NK-92 (cell line): ENCODE results near the gene GIMAP5.

Experiments
- DNase-seq: peaks from one replicate; lab custom pipeline; 2025; ENCODE audit not compliant: unreplicated experiment; lab: John Stamatoyannopoulos, UW

Gene GIMAP5

DNA sequence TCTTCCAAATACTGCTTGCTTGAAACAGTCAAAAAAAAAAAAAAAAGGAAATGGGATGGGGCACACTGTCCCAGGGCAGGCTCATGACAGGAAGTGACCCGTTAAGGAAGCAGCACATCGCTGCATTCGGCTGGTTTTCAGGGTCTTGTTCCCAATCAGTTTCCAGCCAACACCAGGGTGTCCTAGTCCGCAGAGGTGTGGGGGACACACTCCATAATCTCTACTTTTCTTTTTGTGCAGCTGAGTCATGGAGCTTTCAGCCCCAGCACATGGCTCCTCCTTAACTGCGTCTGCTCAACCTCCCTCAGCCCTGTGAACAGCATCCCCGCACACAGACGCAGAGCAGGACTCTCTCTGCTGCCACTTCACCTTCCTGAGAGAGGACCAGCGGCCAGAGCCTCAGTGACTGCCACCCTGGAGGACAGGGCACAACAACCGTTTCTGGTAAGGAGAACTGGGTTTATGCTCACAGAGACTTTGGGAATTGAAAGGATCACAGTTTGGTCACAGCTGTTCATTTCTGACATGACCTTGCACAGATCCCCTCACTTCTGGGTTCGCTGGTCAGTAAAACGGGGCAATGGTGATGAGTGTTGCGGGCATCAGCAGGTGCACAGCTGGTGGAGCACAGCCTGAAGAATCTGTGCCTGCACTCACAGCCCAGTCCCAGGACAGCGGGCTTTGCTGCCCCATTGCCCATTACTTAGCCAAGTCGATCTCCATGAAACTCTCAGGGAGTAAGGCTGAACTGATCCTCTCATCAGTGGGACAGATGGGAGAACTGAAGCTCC, at the start of gene GIMAP5:
Gene GIMAP5, plus strand, starts transcription at position 154 of the 791 bp plus-strand sequence. CDS start 3,467 bp downstream, outside the sequence.
- no peak for DNase-seq

DNA sequence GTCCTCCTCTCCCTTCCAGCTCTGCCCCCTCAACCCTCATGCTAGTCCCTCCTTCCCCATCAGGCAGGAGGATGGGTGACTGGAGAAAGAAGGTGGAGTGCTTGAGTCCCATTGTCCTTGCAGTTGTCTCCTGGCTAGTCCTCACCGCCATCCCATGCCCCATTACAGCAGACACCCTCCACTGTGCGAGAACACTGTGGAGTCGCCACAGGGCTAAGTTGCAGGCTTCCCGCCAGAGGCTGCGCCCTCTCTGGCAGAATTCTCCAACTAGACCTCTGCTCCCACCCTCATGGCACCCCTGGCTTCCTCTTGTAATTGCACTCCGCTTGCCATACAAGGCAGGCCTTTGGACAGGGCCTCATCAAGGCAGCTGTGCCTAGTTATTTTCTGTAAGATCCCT, 48.6 kb upstream of the GIMAP5 start:
- no peak for DNase-seq

DNA sequence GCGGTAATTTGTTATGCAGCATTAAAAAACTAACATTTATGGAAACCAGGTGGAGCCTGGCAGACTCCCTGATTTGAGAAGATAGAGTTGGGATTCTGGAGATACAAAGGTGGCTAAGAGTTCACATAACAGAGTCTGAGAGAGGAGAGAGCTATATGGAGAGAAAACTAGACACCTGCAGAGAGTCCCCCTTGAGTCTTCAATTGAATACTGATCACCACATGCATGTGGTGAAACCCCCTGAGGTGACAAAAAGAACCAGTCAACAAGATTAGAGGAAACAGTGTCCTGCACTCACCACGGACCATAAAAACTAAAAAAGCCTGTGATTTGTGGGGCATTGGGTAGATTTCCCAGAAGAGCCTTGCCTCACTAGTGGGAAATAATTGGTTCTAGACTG, 41.6 kb upstream of the GIMAP5 start:
- no peak for DNase-seq

DNA sequence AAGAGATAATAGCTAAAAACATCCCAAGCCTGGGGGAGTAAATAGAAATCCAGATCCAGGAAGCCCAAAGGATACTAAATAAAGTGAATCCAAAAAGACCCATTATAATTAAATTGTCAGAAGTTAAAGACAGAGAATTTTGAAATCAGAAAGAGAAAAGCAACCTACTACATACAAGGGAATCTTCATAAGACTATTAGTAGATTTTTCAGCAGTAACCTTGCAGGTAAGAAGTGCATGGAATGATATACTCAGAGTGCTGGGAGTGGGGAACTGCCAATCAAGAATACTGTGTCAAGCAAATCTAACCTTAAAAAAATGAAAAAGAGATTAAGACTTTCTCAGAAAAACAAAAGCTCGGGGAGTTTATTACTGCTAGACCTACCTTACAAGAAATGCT, 34.0 kb upstream of the GIMAP5 start:
- no peak for DNase-seq

DNA sequence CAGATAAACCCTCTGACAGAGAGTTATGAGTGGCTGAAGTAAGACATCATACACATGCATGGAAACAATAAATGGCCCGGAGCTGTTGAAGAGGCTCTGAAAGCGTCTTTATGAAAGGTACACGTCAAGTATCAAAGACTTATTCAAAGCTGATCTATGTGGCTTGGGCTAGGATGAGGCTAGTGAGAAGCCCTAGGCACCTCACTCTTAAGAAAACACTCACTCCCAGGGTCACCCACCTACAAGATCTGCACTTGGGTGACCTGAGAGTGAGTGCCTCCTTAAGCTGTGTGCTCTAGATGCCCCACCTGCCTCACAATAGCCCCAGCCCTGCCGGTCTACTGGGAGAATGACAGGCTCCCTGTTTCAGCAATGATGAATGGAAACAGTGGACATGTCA, 21.9 kb upstream of the GIMAP5 start:
- DNase-seq: no peak

DNA sequence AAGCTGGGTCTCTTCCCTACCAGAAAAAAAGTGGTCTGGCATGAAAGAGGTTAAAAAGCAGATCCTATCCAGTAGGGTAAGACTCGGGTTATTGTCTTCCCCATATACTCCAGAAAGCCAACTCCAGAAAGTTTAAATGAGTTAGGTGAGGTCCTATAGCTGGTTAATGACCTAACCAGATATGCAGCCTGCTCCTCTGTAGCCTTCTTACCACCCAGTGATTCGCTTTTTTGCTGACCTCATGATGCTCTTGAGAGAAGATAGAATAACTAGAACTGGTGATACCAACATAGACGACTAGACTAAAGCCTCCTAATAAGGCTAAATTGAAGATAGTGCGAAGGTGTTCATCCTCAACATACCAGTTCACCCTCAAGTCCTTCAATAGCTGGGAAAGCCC, 21.5 kb upstream of the GIMAP5 start:
- DNase-seq: no peak

DNA sequence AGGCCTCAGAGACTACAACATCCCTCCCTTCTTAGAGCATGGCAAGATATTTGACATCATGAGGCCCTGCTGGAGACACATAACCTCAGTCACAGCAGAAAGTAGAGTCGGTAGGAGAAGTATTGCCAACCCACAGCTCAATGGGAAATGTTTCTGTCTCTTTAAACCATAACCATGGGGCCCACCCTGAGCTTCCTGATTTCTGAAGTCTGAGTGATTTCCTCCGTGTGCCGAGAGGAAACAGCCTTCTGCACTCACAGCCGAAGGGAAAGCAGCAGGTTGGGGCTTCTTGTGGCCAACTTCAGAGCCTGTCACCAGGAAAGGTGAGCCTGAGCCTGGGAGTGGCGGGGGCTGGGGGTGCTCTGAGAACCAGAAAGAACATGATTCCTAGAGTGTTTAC, 20.9 kb upstream of the GIMAP5 start, which contains the start of gene GIMAP1:
Gene GIMAP1, plus strand, starts transcription at position 246 of the 400 bp plus-strand sequence. CDS start 2,435 bp downstream, outside the sequence.
- DNase-seq: no peak

DNA sequence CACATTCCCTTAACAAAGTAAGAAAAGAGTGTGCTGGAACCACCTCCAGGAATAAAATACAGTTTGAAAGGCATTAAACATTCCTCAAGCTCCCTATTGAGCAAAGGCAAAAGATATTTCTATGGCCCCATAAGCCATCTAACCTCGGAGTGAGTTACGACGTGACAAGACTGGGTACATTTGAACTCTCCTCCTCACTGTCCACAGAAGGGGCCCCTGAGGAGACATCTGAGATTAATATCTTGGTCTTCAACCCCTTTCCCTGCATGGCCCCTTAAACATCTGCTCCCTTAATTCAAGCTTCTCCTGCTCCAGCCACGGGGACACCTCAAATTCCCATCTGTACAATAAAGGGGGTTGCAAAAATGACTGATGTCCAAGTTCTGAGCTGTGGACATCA, 20.3 kb upstream of the GIMAP5 start:
- no peak for DNase-seq

DNA sequence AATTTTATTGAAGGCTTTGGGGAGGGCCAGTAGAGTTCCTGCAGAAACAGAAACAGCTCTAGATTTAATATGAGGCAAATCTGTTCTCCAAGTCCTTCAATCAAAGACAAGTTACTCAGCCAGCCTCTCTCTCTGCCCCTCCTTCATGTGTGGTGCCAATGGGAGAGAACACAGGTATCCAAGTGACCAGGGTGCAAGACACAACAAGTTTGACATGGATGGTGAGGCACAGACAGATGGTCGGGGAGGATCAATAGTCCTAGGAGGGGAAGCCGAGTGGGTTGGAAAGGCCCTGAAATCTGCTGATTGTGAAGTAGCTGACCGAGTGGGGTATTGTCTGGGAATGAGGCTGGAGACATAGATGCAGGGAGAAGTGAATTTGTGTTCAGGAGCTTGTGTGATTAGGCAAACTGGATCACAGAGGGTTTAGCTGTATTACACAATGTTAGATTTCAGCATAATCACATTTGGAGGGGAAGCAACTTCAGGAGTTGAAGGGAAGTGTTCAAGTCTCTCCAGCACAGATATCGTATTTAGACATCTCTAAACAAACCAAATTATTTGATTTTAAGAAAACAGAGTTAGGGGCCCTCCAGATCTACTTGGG, 19.3 kb upstream of the GIMAP5 start:
- DNase-seq: no peak

DNA sequence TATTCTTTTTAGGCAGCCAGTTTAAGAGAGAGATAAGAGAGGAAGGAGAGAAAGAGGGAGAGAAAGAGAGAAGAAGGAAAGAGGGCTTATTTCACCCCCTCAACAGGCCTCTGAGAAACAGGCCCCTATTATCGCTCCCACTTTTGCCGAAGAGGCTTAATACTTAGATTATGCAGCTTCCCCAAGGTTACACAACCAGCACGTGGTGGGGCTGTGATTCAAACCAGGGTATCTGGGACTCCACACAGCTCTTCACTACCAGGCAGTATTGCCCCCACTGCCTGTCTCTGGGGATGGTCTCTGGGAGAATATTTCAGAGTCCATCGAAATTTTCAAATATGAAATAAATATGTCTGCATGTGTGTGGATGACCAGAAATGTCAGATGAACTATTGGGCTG, 17.8 kb upstream of the GIMAP5 start:
- no peak for DNase-seq

DNA sequence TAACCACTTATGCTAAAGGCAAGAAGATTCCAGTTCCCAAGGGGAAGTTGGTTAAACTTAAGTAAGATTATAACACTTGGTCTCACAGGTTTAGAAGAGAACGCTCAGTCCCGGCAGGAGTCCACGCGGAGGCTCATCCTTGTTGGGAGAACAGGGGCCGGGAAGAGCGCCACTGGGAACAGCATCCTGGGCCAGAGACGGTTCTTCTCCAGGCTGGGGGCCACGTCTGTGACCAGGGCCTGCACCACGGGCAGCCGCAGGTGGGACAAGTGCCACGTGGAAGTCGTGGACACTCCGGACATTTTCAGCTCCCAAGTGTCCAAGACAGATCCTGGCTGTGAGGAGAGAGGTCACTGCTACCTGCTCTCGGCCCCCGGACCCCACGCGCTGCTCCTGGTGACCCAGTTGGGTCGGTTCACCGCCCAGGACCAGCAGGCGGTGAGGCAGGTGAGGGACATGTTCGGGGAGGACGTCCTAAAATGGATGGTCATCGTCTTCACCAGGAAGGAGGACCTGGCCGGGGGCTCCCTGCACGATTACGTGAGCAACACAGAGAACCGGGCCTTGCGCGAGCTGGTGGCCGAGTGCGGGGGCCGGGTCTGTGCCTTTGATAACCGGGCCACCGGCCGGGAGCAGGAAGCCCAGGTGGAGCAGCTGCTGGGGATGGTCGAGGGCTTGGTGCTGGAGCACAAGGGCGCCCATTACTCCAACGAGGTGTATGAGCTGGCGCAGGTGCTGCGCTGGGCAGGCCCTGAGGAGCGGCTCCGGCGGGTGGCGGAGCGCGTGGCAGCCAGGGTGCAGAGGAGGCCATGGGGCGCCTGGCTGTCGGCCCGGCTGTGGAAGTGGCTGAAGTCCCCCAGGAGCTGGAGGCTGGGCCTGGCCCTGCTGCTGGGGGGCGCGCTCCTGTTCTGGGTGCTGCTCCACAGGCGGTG, 17.0 kb upstream of the GIMAP5 start:
- no peak for DNase-seq

DNA sequence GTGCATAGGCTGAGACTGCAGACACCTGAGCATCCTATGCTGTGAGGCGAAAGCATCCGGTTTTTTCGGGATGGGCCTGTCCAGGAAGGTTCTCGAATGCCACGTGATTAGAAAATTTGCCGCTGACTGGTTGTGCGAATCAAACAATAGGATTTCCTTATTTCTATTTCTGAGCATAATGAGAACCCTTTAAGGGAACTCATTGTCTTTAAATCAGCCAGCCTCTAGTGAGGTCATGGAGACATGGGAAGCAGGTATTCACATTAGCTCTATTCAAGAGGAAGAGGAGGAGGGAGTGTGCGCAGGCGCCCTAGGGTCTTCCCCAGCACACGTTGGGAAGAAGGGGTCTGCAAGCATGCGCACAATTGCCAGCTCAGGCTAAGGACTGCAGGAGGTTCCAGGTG, 15.2 kb upstream of the GIMAP5 start:
- DNase-seq: no peak

DNA sequence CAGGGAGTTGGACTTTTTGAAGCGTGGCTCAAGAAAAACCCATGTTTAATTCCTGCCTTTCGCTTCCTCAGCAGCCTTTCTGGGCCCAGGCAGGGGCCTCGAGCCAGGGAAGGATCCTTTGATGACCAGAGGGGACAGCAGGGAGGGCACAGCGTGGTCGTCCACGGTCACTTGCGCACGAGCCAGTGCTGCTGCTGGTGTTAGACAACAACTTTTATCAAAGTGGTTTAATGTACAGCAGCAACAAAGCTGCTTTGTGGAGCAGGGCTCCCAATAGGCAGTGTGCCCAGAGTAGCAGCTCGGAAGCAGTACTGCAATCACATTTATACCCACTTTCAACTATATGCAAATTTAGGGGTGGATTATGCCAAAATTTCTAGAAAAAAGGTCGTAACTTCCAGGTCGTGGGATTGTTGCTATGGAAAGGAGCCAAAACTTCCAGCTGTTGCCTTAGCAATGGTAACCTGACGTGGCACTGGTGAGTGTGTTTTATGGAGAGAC, 14.7 kb upstream of the GIMAP5 start:
- no peak for DNase-seq

DNA sequence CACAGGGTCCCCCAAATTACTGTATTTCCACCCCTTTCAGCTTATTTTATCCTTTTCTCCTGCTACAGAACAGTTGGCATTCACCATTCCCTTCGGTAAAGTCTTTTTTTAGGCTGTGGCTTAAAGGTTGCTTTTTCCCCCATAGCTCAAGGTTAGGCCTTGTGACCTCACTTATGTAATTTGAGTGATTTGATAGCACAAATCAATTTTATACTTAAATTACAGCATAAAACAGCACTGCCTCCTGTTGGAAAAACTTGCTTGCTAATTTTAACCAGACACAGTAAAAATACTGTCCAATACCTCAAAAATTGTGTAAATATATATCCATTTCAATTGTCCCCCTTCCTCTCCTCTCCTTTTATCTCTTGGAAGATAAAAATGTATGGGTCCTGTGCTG, 13.8 kb upstream of the GIMAP5 start:
- DNase-seq: no peak

DNA sequence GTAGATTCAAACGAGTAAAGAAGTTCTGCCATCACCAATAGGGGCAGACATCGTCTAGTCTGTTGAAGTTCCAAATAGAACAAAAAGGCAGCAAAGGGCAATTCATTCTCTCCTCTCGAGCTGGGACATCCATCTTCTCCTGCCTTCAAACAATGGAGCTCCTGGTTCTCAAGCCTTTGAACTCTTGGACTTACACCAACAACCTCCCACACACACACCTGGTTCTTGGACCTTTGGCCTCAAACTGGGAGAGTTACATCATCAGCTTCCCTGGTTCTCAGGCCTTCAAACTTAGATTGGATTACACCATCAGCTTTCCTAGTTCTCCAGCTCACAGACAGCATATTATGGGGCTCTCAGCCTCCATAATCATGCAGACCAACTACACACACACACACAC, 9.8 kb upstream of the GIMAP5 start:
- no peak for DNase-seq

DNA sequence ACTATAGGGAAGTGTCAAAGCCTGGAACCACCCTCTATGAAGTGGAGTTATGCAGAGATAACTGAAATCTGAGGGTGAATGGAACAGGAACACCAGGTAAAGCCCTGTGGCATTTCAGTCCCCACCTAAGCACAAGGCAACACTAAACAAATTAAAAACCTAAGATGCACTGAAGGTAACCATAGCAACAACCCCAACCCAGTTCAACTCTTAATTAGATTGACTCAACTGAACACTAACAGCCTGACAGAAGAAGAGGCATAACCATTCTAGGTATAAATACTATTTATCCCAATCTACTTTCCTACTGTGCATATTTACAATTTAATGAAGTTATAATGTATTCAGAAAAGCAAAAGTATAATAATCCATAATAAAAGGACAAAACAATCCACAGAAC, 9.2 kb upstream of the GIMAP5 start:
- no peak for DNase-seq

DNA sequence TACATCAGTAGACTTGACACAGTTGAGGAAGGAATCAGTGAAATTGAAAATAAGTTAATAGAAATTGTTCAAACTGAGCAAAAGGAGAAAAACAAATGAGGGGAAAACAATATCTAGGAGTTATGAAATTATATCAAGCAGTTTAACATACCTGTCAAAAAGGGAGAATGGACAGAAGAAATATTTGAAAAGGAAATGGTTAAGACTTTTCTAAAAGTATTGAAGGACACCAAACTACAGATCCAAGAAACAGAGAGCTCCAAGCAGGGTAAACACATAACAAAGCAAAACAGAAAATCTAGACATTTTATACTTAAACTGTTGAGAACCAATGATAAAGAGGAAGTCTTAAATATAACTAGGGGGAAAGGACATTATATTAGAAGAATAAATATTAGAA, 8.6 kb upstream of the GIMAP5 start:
- DNase-seq: no peak

DNA sequence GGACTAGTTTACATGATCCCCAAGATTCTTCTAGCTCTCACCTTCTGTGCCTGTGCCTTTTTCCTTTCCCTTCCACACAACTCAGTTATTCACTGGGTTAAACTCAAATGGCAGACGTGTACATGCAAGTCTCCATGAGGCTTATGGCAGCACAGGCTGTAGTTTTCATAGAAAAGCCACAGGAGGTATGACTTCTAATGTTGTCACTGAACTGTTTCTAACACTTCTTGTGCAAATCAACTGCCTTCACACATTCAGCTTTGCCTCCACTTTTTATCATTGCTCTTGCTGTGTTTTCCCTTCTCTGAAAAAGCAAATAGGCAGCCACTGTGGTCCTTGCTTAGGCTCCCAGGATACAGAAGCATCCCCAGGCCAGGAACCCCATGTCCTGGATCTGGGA, 5.3 kb upstream of the GIMAP5 start:
- DNase-seq: no peak

DNA sequence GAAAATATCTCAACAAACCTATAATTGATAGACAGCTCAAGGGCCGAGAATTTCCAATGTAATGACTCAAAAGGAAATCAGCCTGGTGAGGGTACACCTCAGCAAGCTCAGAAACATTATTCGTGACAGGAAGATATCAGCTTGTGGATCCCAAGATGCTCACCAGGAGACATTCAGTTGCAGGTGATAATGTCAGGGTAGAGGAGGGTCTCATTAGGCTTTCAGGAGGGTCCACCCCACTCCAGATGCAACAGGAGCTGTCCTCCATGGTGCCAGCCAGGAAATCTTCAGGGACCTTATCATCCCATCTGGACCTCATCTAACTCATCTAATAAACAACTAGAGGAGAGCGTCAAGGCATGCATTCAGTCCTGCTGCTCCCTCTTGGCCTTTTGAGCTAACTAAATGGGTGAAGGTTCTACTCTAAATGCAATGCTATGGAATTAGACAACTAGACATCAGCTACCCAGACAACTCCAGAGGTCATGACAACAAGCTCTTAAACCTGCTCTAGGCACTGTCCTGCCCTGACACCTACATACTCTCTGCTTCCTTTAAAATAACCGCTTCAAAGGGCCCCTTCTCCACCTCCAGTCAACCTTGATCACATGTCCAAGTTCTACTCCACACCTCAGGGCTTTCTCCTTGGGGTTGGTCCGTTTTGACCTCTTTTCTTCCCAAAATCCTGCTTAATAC, 4.3 kb upstream of the GIMAP5 start:
- DNase-seq: no peak

DNA sequence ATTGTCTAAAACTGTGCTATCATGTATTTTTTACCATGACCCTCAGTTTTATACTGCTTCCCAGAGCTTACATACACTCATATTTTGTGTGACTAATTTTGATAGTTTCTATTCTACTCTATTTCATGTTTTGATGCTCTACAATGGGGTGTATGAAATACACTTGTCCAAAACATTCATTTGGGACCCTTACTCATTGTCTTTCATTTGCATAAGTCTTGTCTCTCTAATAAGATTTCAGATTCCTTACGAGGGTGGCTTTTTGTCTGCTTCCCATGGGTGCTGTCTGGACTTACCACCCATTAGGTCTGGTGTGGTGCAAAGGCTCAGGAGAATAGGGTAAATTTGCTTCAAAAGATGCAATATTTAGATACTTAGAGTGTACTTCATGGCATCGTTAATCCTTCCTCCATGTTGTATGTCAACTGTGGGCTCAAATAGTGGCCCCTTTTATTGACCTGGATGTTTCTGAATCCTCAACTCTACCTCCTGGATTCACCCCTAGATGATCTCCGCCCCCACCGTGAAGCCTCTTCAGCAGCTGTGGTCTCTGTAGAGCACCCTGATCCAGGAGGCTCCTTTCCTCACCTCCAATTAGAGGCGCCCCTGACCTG, 3.6 kb upstream of the GIMAP5 start:
- DNase-seq: no peak
